HepG2 (cell line): ENCODE results near the gene MORC1. TPM values are rescaled to one million over a fixed set of nuclear protein-coding genes. Genes with fewer than 3 reads are reported as not detected.

Source experiments
- ATAC-seq: fragments of 200-7000 bp; cut with Tn5 transposase; 3 replicates; pipeline ENCODE4 v1.9.1; 2020; ENCODE audit warnings: mild to moderate bottlenecking, moderate library complexity
- BruUV-seq: library from RNA; stranded (reverse); fragments of 400-500 nt; replicated peaks from 2 replicates; lab custom pipeline; 2021; lab: Mats Ljungman, UMichigan
- CTCF ChIA-PET: fragments of 300-600 bp; formaldehyde crosslinking; extraction: SDS; loops from one replicate; lab custom pipeline; 2021; ENCODE audit warnings: low total read pairs, inconsistent platforms, low intra/inter-chr PET ratio; lab: Yijun Ruan, JAX
- POLR2A ChIA-PET: fragments of 350-600 bp; sonication (Branson Sonifier 250); formaldehyde crosslinking; loops from one replicate; lab custom pipeline; 2020; ENCODE audit warnings: antibody characterized with exemption, inconsistent platforms; lab: Yijun Ruan, JAX
- DNase-seq: peaks from one replicate; pipeline ENCODE4 v3.0.0-alpha.2; 2015; ENCODE audit warnings: low spot score
- FAIRE-seq: peaks from 3 replicates; lab custom pipeline; 2011; peaks lifted over from hg19 to GRCh38; lab: Jason Lieb, UNC
- H2AFZ ChIP-seq: one replicate; pipeline ENCODE4 v1.6.1; 2011; ENCODE audit warnings: low read length, inconsistent platforms
- H3K27ac ChIP-seq: fragments of 300-600 bp; 3 replicates; pipeline ENCODE4 v1.8.0; 2011; ENCODE audit warnings: mixed run types, mild to moderate bottlenecking, mixed read lengths, low read length, inconsistent platforms; ENCODE audit not compliant: insufficient read depth; ENCODE audit errors: extremely low read length
- H3K27me3 ChIP-seq, 2 experiments: fragments of 200-600 bp in 1 of 2; 2 replicates in 1 of 2; 3 replicates in 1 of 2; pipeline versions ENCODE4 v1.6.0 to v1.8.0; 2011; ENCODE audit warnings: low read length in 2 of 2, mild to moderate bottlenecking in 2 of 2, moderate library complexity in 2 of 2, inconsistent platforms in 1 of 2; ENCODE audit not compliant: insufficient read depth in 2 of 2, control insufficient read depth in 1 of 2
- H3K36me3 ChIP-seq, 2 experiments: fragments of 200-600 bp in 1 of 2; replicated peaks in 1 of 2; 2 replicates in 1 of 2; 3 replicates in 1 of 2; pipeline versions ENCODE4 v1.5.1 to v1.8.0; 2011; ENCODE audit warnings: low read length in 2 of 2, inconsistent platforms in 1 of 2; ENCODE audit not compliant: insufficient read depth in 2 of 2, control insufficient read depth in 1 of 2
- H3K4me1 ChIP-seq: 2 replicates; pipeline ENCODE4 v1.5.1; 2012; ENCODE audit warnings: low read length, inconsistent platforms; ENCODE audit not compliant: insufficient read depth
- H3K4me2 ChIP-seq: 2 replicates; pipeline ENCODE4 v1.6.0; 2011; ENCODE audit warnings: low read depth, low read length, inconsistent platforms
- H3K4me3 ChIP-seq, 3 experiments: fragments of 200-600 bp in 1 of 3; sonication (generic), shearing (Covaris generic) in 1 of 3; replicated peaks in 1 of 3; 2 replicates each; pipeline ENCODE4 v1.5.1; 2011 to 2016; ENCODE audit warnings: low read length in 3 of 3, inconsistent platforms in 2 of 3, low read depth in 2 of 3, mild to moderate bottlenecking in 2 of 3, control low read depth in 1 of 3, mixed read lengths in 1 of 3; ENCODE audit not compliant: insufficient read depth in 1 of 3
- H3K79me2 ChIP-seq: one replicate; pipeline ENCODE4 v1.6.1; 2011; ENCODE audit warnings: low read length, inconsistent platforms; ENCODE audit not compliant: insufficient read depth
- H3K9ac ChIP-seq: 2 replicates; pipeline ENCODE4 v1.6.0; 2011; ENCODE audit warnings: mild to moderate bottlenecking, low read depth, low read length, inconsistent platforms; ENCODE audit not compliant: insufficient read depth
- H3K9me3 ChIP-seq: 2 replicates; pipeline ENCODE4 v1.5.1; 2012; ENCODE audit warnings: mild to moderate bottlenecking, low read length
- H4K20me1 ChIP-seq: 2 replicates; pipeline ENCODE4 v1.6.0; 2011; ENCODE audit warnings: inconsistent platforms, mild to moderate bottlenecking, low read length, moderate library complexity; ENCODE audit not compliant: insufficient read depth
- AHDC1 ChIP-seq: sonication (generic); formaldehyde crosslinking; IDR thresholded peaks from 2 replicates; pipeline ENCODE4 v1.5.1; 2020; ENCODE audit warnings: mild to moderate bottlenecking, missing genetic modification reagents, borderline replicate concordance
- E2F5 ChIP-seq: sonication (generic); formaldehyde crosslinking; conservative IDR thresholded peaks from 2 replicates; pipeline ENCODE4 v1.4.0; 2020; ENCODE audit warnings: missing genetic modification reagents
- ETV6 ChIP-seq: sonication (generic); formaldehyde crosslinking; conservative IDR thresholded peaks from 2 replicates; pipeline ENCODE4 v1.4.0; 2020; ENCODE audit warnings: missing genetic modification reagents
- FOXP4 ChIP-seq: sonication (generic); formaldehyde crosslinking; IDR thresholded peaks from 2 replicates; pipeline ENCODE4 v1.4.0; 2020; ENCODE audit warnings: missing genetic modification reagents
- KLF6 ChIP-seq: IDR thresholded peaks from 2 replicates; pipeline ENCODE4 v1.8.0; 2016; ENCODE audit warnings: missing biosample characterization, missing genetic modification reagents
- MTF2 ChIP-seq: sonication (generic); formaldehyde crosslinking; IDR thresholded peaks from 2 replicates; pipeline ENCODE4 v1.5.0; 2020; ENCODE audit warnings: missing genetic modification reagents, borderline replicate concordance
- PLRG1 ChIP-seq: fragments of 450-650 bp; conservative IDR thresholded peaks from 2 replicates; pipeline ENCODE4 v1.6.1; 2016
- SMAD3 ChIP-seq: sonication (generic); formaldehyde crosslinking; IDR thresholded peaks from 2 replicates; pipeline ENCODE4 v1.4.0; 2020; ENCODE audit warnings: missing genetic modification reagents
- TBL1XR1 ChIP-seq: fragments of 150-350 bp; IDR thresholded peaks from 2 replicates; pipeline ENCODE4 v1.6.1; 2014; ENCODE audit warnings: borderline replicate concordance, low read length; ENCODE audit not compliant: partially characterized antibody
- ZC3H4 ChIP-seq: sonication (generic); formaldehyde crosslinking; IDR thresholded peaks from 2 replicates; pipeline ENCODE4 v1.4.0; 2020; ENCODE audit warnings: missing genetic modification reagents, borderline replicate concordance
- ZNF546 ChIP-seq: sonication (generic); formaldehyde crosslinking; conservative IDR thresholded peaks from 2 replicates; pipeline ENCODE4 v1.8.1; 2023; ENCODE audit warnings: mild to moderate bottlenecking, missing genetic modification reagents
- ZNF703 ChIP-seq: sonication (generic); formaldehyde crosslinking; IDR thresholded peaks from 2 replicates; pipeline ENCODE4 v1.5.1; 2020; ENCODE audit warnings: missing genetic modification reagents, mild to moderate bottlenecking, moderate library complexity, borderline replicate concordance
- WGBS: methylation state at CpG from one replicate; pipeline ENCODE4 v1.1.6; 2017; ENCODE audit warnings: low lambda C conversion rate; 5-methylcytosine and 5-hydroxymethylcytosine counted together
- in situ Hi-C: cut with HindIII; loops from 2 replicates; pipeline ENCODE4 v1.10.0; 2017; ENCODE audit warnings: low pct_unique_long_range_greater_than_20kb; ENCODE audit not compliant: extremely low pct_ligation_motif_present
- intact Hi-C: fragments of 100-400 bp; cut with micrococcal nuclease; formaldehyde crosslinking; loops from one replicate; pipeline ENCODE4 v1.10.0; 2022; ENCODE audit not compliant: unreplicated experiment
- polyA plus RNA-seq, 8 experiments: library from polyadenylated mRNA; depleted of rRNA in 3 of 8; stranded (reverse) in 7 of 8; unstranded in 1 of 8; fragments of >200 nt; fragmentation: Illumina TruSeq in 4 of 8; extraction: Trizol in 4 of 8; gene quantifications; 2 replicates each; pipeline versions ENCODE4 v1.2.1 to v1.2.3, GENCODE V29; 2011 to 2016; ENCODE audit warnings: low read depth in 4 of 8, missing spikeins in 1 of 8, mixed read lengths in 1 of 8; ENCODE audit not compliant: insufficient read depth in 1 of 8
- total RNA-seq, 5 experiments: library from RNA; depleted of rRNA; stranded (reverse); fragments of >200 nt; fragmentation: Illumina TruSeq; extraction: Trizol; gene quantifications; 2 replicates each; pipeline ENCODE4 v1.2.3, GENCODE V29; 2016; ENCODE audit warnings: low read depth in 1 of 5

Gene MORC1
- total and polyA plus RNA-seq, 2 of the 13 experiments (the other 11 are each of a cell fraction or from before 2014, with no cell fraction given) = not detected

- no peak overlapping the region for H3K4me2 ChIP-seq
- H3K36me3 ChIP-seq = no peaks in the 10 kb centered on the region
- H3K4me3 ChIP-seq = no peak overlapping the region
- DNase-seq (no peak), ATAC-seq (no peak), FAIRE-seq (no peak)
- TF ChIP-seq ZC3H4 (CRISPR knock-in tag) (no peak), KLF6 (CRISPR knock-in tag) (no peak), TBL1XR1 (no peak), MTF2 (CRISPR knock-in tag) (no peak), ZNF703 (CRISPR knock-in tag) (no peak), SMAD3 (CRISPR knock-in tag) (no peak), E2F5 (CRISPR knock-in tag) (no peak), ZNF546 (no peak), ETV6 (CRISPR knock-in tag) (no peak), AHDC1 (no peak), PLRG1 (no peak), FOXP4 (CRISPR knock-in tag) (no peak)
- intact Hi-C loops = no loop called here
- no peaks in the 10 kb centered on the region for H3K79me2 ChIP-seq
- no peak overlapping the region for H3K27ac ChIP-seq
- BruUV-seq = no TSS peak
- H3K4me1 ChIP-seq = no peaks in the 10 kb centered on the region
- POLR2A ChIA-PET = no interaction called here
- in situ Hi-C loops = no loop called here
- no peaks in the 10 kb centered on the region for H3K9me3 ChIP-seq
- CTCF ChIA-PET = no interaction called here
- H3K27me3 ChIP-seq = no peaks in the 10 kb centered on the region
- WGBS = 1% methylated on average over 3 of the region's 3 CpGs
- no peaks in the 10 kb centered on the region for H4K20me1 ChIP-seq
- no peak overlapping the region for H2AFZ ChIP-seq
- H3K9ac ChIP-seq = no peak overlapping the region
These were observed 84.8 kb downstream of the MORC1 start for GRCh38 chr3:109033000-109033660.
